GM21528 (cell line): ENCODE data around the gene DENND1A.

Source experiments
- ATAC-seq: cut with Tn5 transposase; IDR thresholded peaks from one replicate; pipeline ENCODE4 v1.9.1; 2021; ENCODE audit warnings: mild to moderate bottlenecking, moderate library complexity; ENCODE audit not compliant: unreplicated experiment, low FRiP score

Gene DENND1A

DNA sequence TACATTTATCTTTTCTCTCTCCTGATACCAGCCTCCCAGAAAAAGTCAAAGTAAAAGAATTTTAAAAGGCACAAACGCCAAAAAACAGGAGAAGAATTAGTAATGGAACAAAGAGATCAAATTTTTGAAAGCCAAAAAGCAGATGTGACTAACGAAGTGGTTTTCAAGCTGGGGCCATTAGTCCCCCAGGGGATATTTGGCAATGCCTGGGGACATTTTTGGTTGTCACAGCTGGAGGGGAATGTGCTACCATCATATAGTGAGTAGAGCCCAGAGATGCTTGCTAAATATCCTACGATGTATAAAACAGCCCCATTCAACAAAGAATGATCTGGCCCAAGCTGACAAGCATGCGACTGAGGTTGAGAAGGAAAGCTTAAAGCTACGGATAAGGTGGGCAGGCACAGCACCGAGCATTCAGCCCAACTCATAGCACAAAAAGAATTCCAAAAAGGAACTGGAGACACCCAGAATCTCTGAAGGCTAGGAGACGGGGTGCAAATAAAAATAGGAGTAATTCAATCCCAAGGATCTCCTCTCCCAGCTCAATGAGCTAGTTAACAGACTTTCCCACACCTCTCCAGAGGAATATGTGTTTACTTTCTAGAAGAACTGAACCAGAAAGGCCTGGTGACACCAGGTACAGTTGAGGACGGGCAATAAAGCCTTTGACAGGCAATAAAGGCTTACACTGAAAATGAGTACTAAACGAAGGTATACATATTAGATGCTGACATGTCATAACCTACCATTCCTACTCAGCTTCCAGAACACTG lies 269.0 kb downstream of the DENND1A start:
- no peak for ATAC-seq

GRCh38 chr9:123659358-123659757 lies 270.6 kb downstream of the DENND1A start:
- no peak for ATAC-seq

- no peak for ATAC-seq
These were observed 271.1 kb downstream of the DENND1A start for GRCh38 chr9:123658792-123659191.

DNA sequence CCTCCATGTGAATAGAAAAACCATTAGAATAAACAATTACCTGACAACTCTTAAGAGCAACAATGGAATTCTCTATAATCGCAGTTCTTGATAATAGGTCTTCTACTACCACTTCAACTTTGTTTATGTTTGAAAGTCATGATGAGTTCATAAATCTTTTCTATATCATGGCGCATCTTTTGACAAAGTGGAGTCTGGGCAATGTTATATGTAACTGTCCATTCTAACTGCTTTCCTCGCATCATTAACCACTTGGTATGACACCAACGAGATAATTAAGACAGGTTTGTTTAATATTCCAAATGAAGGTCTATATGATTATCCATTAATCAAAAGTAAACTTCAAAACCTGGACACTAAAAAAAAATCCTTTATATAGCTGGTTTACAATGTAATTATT lies 272.0 kb downstream of the DENND1A start:
- ATAC-seq = no peak

GRCh38 chr9:123657099-123657498 lies 272.8 kb downstream of the DENND1A start:
- ATAC-seq = no peak

GRCh38 chr9:123656565-123656964 lies 273.4 kb downstream of the DENND1A start:
- no peak for ATAC-seq

DNA sequence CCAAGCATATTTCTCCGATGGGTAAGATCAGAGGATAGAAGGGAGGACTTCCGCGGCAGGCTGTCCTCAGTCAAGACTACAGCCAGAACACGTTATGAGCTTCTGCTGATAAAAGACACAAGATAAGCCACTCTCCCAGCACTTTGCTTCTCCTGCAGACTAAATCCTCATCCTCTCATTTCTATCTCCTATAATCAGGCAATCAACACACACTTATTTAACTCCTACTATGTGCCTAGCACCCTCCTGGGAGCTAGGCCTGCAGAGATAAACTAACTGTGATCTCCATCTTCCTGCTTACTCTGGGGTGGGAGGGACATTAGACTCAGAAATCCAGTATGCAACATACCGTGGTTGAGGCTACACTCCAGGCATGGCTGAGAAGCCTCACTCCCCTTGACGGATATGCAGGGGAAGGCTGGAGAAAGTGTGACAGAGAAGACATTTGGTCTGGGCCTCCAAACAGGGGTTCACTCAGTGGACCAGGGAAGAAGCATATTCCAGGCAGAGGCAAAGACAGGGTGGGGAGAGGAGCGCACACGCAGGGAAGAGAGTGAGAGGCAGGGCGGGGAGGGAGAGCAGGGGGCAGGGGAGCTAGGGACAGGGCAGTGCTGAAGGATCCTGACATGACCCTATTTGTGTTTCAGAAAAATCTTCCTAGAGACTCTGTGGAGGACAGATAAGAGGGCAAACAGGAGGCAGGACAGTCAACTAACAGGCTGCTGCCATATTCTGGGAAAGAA lies 274.1 kb downstream of the DENND1A start:
- ATAC-seq = no peak

DNA sequence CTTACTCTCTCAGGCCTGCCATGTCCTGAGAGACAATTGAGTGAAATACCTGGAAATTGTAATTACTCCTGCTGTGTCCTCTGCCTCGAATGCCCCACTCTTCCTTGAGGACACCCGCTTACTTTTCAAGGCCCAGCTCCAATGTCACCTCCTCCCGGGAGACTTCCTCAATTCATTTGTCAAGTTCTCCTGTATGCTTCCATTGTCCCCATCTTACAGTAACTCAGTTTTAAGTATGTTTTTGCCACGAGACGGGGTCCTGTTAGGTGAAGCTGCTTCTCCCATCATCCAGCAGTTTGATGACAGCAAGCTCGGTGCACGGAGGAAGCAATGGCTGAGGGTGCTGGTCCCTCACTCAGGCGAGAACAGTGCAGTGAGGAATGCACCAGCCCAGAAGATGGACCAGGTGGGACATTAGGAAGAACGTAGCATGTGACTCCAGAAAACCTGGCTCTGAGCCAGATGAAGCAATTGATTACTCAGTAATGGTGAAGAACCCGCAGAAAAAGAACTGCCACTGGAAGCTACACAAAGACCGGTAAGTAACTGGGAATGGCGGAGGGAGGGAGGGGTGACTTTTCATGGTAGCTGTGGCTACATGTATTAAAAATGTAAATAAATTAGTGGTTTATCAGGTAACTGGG lies 274.8 kb downstream of the DENND1A start:
- no peak for ATAC-seq

DNA sequence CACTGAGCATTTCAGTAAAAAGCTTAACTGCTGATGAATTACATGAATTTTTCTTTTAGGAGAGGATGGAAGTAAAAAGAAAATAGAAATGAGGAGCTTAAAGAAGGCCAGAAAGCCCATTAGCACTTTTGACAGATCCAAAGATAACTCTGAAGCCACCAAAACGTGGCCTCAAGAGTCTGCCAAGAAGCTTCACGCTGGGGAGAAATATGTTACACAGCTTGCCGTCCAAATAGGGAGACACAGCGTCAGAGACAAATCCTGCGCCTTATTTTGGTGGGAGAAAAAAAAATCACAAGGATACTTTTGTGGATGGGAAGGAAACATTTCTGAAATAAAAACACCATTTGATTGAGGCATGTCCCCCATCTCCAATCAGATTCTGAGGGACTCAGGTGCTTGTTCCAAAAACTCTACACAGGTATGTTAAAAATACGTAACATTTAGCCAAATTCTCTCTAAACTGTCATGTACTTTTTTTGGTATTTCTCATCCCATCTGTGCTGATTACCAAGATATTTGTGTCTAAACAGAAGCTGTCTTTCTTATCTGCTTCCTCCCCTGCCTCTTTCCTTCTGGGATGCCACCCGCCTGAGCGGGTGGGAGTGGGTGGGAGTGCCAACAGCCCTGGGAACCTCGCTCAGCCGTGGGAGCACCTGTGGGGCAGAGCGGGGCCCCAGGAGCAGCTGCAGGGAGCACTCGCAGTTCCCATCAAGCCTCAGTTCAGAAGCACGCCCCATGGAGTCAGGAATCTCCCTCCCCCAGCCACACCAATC lies 275.5 kb downstream of the DENND1A start:
- ATAC-seq = no peak

GRCh38 chr9:123652416-123652815 lies 277.5 kb downstream of the DENND1A start:
- no peak for ATAC-seq

DNA sequence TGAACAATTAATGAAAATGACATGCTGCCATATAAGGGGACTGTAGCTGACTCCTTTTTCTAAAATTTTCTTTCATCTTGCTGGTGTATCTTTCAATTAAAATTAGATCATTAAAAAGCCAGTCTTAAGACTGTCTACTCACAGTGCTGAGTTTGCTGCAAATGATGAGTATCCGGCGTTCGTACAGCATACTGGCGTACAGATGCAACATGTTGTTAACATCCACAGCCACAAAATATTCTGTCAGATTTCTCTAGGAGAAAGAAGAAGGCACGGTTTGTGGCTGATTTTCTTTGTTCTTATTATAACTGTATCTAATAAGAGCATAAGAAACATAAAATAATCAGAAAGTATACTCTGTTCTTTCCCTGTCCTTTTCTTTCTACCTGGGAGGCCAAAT lies 278.1 kb downstream of the DENND1A start:
- ATAC-seq = no peak

DNA sequence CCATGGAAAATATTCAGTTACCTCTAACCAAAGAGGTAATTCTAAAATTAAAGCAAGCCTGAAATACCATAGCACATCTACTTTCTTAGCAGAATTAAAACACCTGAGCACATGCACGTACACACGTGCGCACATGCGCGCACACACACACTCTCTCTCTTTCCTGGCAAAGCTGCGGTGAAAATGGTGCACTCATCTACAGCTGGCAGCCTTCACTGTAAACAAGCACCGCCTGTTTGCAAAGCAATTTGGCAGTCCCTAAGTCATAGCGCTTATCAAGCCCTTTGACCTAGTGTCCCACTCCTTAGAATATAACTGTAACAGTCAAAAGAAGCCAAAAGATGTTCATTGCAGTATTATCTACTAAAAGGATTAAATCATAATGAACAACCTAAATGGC lies 278.7 kb downstream of the DENND1A start:
- ATAC-seq = no peak

DNA sequence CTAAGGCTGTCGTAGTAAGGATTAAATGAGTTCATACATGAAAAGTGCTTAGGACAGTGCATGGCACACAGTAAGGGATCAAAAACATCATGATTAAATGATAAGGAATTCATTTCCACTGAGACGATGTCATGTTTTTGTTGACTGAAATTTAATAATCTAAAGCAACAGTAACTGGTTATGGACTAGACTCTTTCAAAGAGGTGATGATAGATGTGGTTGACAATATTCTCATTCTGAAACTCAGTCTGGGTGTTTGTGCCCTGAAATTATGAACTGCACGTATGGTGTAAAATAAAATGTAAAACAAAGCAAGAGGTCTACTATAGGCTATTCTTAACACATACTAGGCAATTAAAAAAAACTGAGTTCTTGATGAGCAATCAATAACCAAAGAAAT lies 280.0 kb downstream of the DENND1A start:
- no peak for ATAC-seq

DNA sequence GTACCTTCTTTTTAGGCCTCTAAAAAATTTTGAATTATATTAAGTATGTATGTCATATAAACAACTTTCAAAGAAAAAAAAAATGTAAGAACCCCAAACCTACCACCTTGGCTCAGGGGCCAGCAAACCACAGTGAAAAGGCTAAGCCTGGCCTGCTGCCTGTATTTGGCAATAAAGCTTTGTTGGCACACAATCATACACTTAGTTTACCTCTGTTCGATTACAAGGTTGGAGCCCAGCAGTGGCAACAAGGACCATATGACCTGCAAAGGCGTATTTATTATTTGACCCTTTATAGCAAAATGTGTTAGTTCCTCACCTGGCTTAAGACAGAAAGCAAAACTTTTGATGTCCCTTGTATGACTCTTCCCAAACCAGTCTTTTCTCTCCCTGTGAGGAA lies 282.8 kb downstream of the DENND1A start:
- no peak for ATAC-seq

- no peak for ATAC-seq
These were observed 284.2 kb downstream of the DENND1A start for GRCh38 chr9:123645762-123646161.

GRCh38 chr9:123645126-123645525 lies 284.8 kb downstream of the DENND1A start:
- ATAC-seq = no peak

DNA sequence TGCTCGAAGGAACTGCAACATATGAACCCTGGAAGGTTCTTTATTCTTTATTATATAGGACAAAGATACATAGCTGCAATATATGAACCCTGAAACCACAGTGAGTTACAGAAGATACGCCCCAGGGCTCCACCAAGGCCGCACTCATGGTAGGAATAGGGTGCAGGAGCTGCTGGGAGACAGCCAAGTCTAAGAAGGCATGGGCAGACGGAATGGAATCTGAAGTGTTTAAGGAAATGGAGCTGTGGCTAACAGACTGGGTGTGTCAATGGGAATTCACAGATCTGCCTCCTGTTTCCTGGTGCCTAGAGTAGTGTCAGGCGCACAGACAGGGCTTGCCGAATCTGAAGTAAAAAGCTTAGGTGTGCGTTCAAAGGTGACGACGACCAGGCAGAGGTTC lies 286.4 kb downstream of the DENND1A start:
- no peak for ATAC-seq

DNA sequence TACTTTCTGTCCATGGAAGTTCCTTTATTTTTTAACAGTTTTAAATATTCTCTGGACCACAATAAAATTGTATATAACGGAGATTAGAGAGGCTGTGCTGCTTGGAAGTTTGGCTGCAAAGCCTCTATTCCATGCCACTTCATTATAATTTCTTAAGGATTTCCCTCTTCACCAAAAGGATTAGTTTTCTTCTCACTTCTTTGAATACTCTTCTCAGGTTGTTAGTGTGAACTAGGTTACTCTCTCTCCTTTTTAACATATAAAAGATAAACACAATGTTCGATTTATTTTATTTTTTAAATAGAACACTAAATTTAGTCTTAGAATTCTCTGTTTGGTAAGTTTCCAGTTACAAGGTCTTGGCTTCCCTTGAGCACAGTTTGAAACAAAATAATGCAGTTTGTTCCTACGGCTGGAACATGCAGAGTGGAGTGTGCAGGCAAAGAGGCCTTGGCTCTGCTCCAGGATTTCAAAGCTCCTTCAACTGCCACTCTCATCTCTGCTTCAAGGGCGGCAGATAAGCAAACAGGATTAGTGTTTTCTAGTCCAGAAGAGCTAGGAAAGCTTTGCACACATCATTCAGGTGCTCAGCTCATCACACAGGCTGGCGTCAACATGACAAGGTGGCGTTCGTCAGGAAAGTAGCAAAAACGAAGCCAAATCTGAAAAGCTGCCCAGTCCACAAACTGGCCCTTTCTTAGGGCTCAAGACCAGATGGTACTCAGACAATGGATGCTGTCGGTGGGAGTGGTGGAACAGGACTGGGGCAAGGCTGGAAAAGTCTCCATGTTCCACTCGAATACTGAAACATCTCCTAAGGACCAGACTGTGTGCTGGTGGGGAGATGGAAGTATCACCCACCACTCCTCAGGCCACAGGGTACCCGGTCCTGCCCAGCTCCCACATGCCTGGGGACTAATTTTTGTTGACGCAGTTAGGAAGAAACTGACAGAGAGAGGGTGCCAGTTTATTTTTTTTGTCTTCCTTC lies 287.3 kb downstream of the DENND1A start:
- ATAC-seq = no peak

- ATAC-seq = no peak
These were observed 289.1 kb downstream of the DENND1A start for GRCh38 chr9:123640792-123641222.

DNA sequence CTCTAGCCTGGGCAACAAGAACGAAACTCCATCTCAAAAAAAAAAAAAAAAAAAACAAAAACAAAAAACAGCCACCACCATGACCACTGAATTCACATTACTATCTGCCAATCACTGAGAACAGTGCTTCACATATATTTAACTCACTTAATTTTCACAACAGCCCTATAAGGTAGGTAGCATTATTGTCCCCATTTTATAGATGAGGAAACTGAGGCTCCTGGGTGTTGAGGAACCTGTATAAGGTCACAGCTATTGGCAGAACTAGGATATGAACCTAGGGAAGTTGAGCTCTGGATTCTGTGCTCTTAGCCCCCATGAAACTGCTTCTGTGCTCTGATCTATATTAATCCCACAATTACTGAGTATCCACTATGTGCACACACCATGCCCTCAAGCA lies 290.2 kb downstream of the DENND1A start:
- ATAC-seq = no peak
